Caco-2 (cell line): ENCODE data around the gene SEPTIN8. TPM values are rescaled to one million over a fixed set of nuclear protein-coding genes. Genes with fewer than 3 reads are reported as not detected.

ENCODE experiments used
- BruUV-seq: library from RNA; stranded (reverse); fragments of 400-500 nt; replicated peaks from 2 replicates; lab custom pipeline; 2021; lab: Mats Ljungman, UMichigan
- CTCF ChIA-PET: fragments of 300-600 bp; sonication (Branson Sonifier 250); formaldehyde crosslinking; loops from one replicate; lab custom pipeline; 2022; ENCODE audit warnings: antibody characterized with exemption; lab: Charles Lee
- POLR2A ChIA-PET: fragments of 300-600 bp; sonication (Branson Sonifier 250); formaldehyde crosslinking; loops from one replicate; lab custom pipeline; 2022; ENCODE audit warnings: antibody characterized with exemption; lab: Charles Lee
- DNase-seq, 2 experiments: peaks; one replicate each; pipeline versions ENCODE4 v3.0.0 to v3.0.0-alpha.2; 2020 to 2022
- H3K27me3 ChIP-seq: replicated peaks from 2 replicates; pipeline ENCODE4 v1.6.0; 2011; ENCODE audit warnings: low read length; ENCODE audit not compliant: control insufficient read depth, insufficient read depth
- H3K36me3 ChIP-seq: 2 replicates; pipeline ENCODE4 v1.5.1; 2011; ENCODE audit warnings: low read length; ENCODE audit not compliant: control insufficient read depth, insufficient read depth
- H3K4me1 ChIP-seq: fragments of 250-450 bp; sonication (Bioruptor Pico); 2 replicates; pipeline ENCODE4 v1.5.1; 2020; ENCODE audit warnings: mild to moderate bottlenecking
- H3K4me3 ChIP-seq: 2 replicates; pipeline ENCODE4 v1.5.1; 2011; ENCODE audit warnings: low read depth, mild to moderate bottlenecking, control low read depth, low read length
- H3K9me3 ChIP-seq: fragments of 250-450 bp; sonication (Bioruptor Pico); 2 replicates; pipeline ENCODE4 v1.5.1; 2020; ENCODE audit warnings: mild to moderate bottlenecking, moderate library complexity
- H3K27ac Mint-ChIP-seq: one replicate; pipeline ENCODE4 v1.8.0; 2022; ENCODE audit warnings: mixed read lengths; ENCODE audit not compliant: unreplicated experiment
- H3K27me3 Mint-ChIP-seq: one replicate; pipeline ENCODE4 v1.8.0; 2022; ENCODE audit warnings: mixed read lengths; ENCODE audit not compliant: insufficient read depth, unreplicated experiment
- H3K36me3 Mint-ChIP-seq: one replicate; pipeline ENCODE4 v1.8.0; 2022; ENCODE audit warnings: mild to moderate bottlenecking, mixed read lengths; ENCODE audit not compliant: insufficient read depth, unreplicated experiment
- H3K4me1 Mint-ChIP-seq: one replicate; pipeline ENCODE4 v1.8.0; 2022; ENCODE audit warnings: low read depth, mixed read lengths; ENCODE audit not compliant: unreplicated experiment
- H3K4me3 Mint-ChIP-seq: one replicate; pipeline ENCODE4 v1.8.0; 2022; ENCODE audit warnings: mild to moderate bottlenecking, moderate library complexity, mixed read lengths; ENCODE audit not compliant: unreplicated experiment
- H3K9me3 Mint-ChIP-seq: one replicate; pipeline ENCODE4 v1.8.0; 2022; ENCODE audit warnings: mixed read lengths; ENCODE audit not compliant: unreplicated experiment
- intact Hi-C: fragments of 100-400 bp; cut with micrococcal nuclease; formaldehyde crosslinking; loops from one replicate; pipeline ENCODE4 v1.10.0; 2022; ENCODE audit not compliant: unreplicated experiment
- total RNA-seq: library from RNA; stranded (reverse); gene quantifications from 2 replicates; pipeline ENCODE4 v1.2.3, GENCODE V29; 2022
- TF ChIP-seq, protein P1 (sequence below), 2 experiments: fragments of 200-600 bp in 1 of 2; IDR thresholded peaks; 1 replicate in 1 of 2; 2 replicates in 1 of 2; pipeline versions ENCODE4 v1.5.1 to v1.8.0; 2011 to 2022; ENCODE audit warnings: antibody characterized with exemption in 1 of 2, control low read depth in 1 of 2, inconsistent platforms in 1 of 2, low read depth in 1 of 2, low read length in 1 of 2, mild to moderate bottlenecking in 1 of 2, moderate library complexity in 1 of 2; ENCODE audit not compliant: insufficient read depth in 1 of 2, severe bottlenecking in 1 of 2, unreplicated experiment in 1 of 2

Gene SEPTIN8
- total RNA-seq, 1 experiment from 2014 or later = 60.7 TPM

DNA sequence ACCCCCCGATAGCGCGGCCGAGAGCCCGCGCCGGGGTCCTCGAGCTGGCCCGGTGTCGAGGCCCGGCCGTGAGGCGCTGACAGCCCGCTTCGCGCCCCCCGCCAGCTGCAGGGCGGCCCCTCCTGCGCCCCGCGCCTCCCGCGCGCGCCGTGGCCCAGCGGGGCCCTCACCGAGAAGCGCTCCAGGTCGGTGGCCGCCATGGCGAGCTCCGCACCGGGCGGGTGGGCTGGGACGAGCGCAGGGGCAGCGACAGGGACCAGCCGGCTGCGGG lies 166 bp downstream of the SEPTIN8 start:
- Histone ChIP-seq H3K4me3 (peak overlapping the region; percentile 87), H3K27me3 (no peaks in the 10 kb centered on the region), H3K9me3 (no peaks in the 10 kb centered on the region), H3K4me1 (peaks cover 31% of the 10 kb centered on the region), H3K36me3 (no peaks in the 10 kb centered on the region)
- no TSS peak for BruUV-seq
- ChIA-PET POLR2A (interaction anchor here (0.6 kb wide), 2 partner anchors 18 to 23 kb away, joined by 4 to 5 read pairs; no protein-coding TSS in a partner anchor), CTCF (interaction anchor here (1.0 to 2.7 kb wide), 3 partner anchors 22 to 43 kb away, joined by 3 to 13 read pairs (median 9); no protein-coding TSS in a partner anchor)
- Mint-ChIP-seq H3K4me1 (peaks cover 26% of the 10 kb centered on the region), H3K27ac (peak overlapping the region; percentile 46), H3K4me3 (peak overlapping the region; percentile 73), H3K27me3 (peaks cover 4% of the 10 kb centered on the region), H3K9me3 (no peaks in the 10 kb centered on the region), H3K36me3 (peaks cover 5% of the 10 kb centered on the region)
- TF ChIP-seq, protein P1, sequence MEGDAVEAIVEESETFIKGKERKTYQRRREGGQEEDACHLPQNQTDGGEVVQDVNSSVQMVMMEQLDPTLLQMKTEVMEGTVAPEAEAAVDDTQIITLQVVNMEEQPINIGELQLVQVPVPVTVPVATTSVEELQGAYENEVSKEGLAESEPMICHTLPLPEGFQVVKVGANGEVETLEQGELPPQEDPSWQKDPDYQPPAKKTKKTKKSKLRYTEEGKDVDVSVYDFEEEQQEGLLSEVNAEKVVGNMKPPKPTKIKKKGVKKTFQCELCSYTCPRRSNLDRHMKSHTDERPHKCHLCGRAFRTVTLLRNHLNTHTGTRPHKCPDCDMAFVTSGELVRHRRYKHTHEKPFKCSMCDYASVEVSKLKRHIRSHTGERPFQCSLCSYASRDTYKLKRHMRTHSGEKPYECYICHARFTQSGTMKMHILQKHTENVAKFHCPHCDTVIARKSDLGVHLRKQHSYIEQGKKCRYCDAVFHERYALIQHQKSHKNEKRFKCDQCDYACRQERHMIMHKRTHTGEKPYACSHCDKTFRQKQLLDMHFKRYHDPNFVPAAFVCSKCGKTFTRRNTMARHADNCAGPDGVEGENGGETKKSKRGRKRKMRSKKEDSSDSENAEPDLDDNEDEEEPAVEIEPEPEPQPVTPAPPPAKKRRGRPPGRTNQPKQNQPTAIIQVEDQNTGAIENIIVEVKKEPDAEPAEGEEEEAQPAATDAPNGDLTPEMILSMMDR (IDR thresholded peaks at IDR 0.05; ENCODE audit: insufficient read depth in 1 of 2, low read depth in 1 of 2, low read length in 1 of 2, severe bottlenecking in 1 of 2, unreplicated experiment in 1 of 2) = no peak
- no peak for DNase-seq
- intact Hi-C loops = loop anchor here (2.0 kb wide), 2 partner anchors 30 to 44 kb away; no protein-coding TSS in a partner anchor

DNA sequence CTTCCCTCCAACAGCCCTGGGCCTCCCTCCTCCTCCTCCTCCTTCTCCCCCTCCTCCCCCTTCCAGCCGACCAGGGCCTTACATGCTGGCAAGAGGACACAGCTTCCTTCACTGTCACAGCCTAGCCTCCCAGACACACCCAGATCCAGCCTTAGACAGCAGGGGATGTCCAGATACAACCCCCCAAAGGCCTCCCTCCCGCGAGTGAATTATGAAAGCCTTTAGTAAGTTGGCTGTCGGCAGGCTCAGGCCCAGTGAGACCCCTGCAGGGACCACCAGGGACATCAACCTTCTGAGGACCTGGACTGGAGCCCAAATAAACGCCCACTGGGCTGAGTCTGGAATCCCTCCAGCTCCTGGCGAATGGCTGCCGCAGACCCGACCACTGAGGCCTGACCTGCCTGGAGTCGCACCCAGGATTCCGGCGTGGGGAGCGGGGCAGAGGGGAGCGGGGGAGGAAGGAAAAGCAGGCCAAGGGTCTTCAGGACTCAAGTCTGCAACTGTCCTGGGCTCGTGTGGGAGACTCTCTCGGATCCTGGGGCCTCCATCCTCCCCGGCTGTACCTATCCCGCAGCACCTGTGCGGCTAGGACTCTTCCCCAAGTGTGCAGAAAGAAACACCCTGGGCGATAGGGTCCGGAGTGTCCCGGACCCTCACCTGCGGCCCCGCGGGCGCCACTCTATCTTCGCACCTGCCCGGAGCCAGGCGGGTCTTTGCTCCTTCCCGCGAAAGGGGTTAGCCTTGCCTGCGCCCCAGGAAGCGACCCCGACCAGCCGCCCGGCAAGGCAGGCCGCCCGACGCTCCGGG lies 705 bp downstream of the SEPTIN8 start:
- ChIA-PET CTCF (interaction anchor here (1.0 to 2.7 kb wide), 3 partner anchors 21 to 44 kb away, joined by 3 to 13 read pairs (median 9); no protein-coding TSS in a partner anchor), POLR2A (interaction anchor here (0.6 kb wide), 2 partner anchors 17 to 23 kb away, joined by 4 to 5 read pairs; no protein-coding TSS in a partner anchor)
- Histone ChIP-seq H3K27me3 (no peaks in the 10 kb centered on the region), H3K9me3 (no peaks in the 10 kb centered on the region), H3K4me1 (peaks cover 36% of the 10 kb centered on the region), H3K4me3 (peak overlapping the region; percentile 87), H3K36me3 (no peaks in the 10 kb centered on the region)
- peak overlapping the region; percentile 46 for H3K27ac Mint-ChIP-seq
- no peaks in the 10 kb centered on the region for H3K9me3 Mint-ChIP-seq
- BruUV-seq = no TSS peak
- intact Hi-C loops = loop anchor here (2.0 kb wide), 2 partner anchors 30 to 44 kb away; no protein-coding TSS in a partner anchor
- peak; percentile 30 to 59 for DNase-seq
- H3K4me1 Mint-ChIP-seq = peaks cover 26% of the 10 kb centered on the region
- H3K27me3 Mint-ChIP-seq = no peaks in the 10 kb centered on the region
- H3K36me3 Mint-ChIP-seq = peaks cover 5% of the 10 kb centered on the region
- TF ChIP-seq, protein P1 (IDR thresholded peaks at IDR 0.05; ENCODE audit: insufficient read depth in 1 of 2, low read depth in 1 of 2, low read length in 1 of 2, severe bottlenecking in 1 of 2, unreplicated experiment in 1 of 2) = no peak
- H3K4me3 Mint-ChIP-seq = peak overlapping the region; percentile 73

- no peaks in the 10 kb centered on the region for H3K9me3 Mint-ChIP-seq
- Histone ChIP-seq H3K27me3 (no peaks in the 10 kb centered on the region), H3K4me1 (peaks cover 43% of the 10 kb centered on the region), H3K4me3 (peak overlapping the region; percentile 87), H3K9me3 (no peaks in the 10 kb centered on the region), H3K36me3 (no peaks in the 10 kb centered on the region)
- CTCF ChIA-PET = interaction anchor here (2.7 kb wide), 1 partner anchor 20 kb away, joined by 9 read pairs; no protein-coding TSS in a partner anchor
- H3K4me1 Mint-ChIP-seq = peaks cover 26% of the 10 kb centered on the region
- peak overlapping the region; percentile 73 for H3K4me3 Mint-ChIP-seq
- POLR2A ChIA-PET = no interaction called here
- BruUV-seq = TSS peak; percentile 57
- TF ChIP-seq, protein P1 (IDR thresholded peaks at IDR 0.05; ENCODE audit: insufficient read depth in 1 of 2, low read depth in 1 of 2, low read length in 1 of 2, severe bottlenecking in 1 of 2, unreplicated experiment in 1 of 2) = no peak
- DNase-seq = peak; percentile 55 to 56
- peaks cover 5% of the 10 kb centered on the region for H3K36me3 Mint-ChIP-seq
- intact Hi-C loops = no loop called here
- peak overlapping the region; percentile 46 for H3K27ac Mint-ChIP-seq
- no peaks in the 10 kb centered on the region for H3K27me3 Mint-ChIP-seq
These were observed 1.5 kb downstream of the SEPTIN8 start for GRCh38 chr5:132775476-132775961.
